T-cell (primary cell): Measurements from ENCODE around the gene STK39. TPM values are rescaled to one million over a fixed set of nuclear protein-coding genes. Genes with fewer than 3 reads are reported as not detected.

ENCODE experiments used
- ATAC-seq, 4 experiments: fragments of 200-7000 bp in 3 of 4; fragments of 150-1000 bp in 1 of 4; cut with Tn5 transposase; replicated peaks in 1 of 4; 1 replicate in 3 of 4; 2 replicates in 1 of 4; pipeline ENCODE4 v1.10.0; 2021; ENCODE audit warnings: moderate library complexity in 3 of 4, mild to moderate bottlenecking in 2 of 4, moderate number of reproducible peaks in 1 of 4
- CTCF ChIA-PET, 2 donors: fragments of 300-600 bp; sonication (Branson Sonifier 250); formaldehyde crosslinking; loops; one replicate each; lab custom pipeline; 2022; ENCODE audit warnings: antibody characterized with exemption in 2 of 2; lab: Charles Lee
- POLR2A ChIA-PET, 2 donors: fragments of 300-600 bp; sonication (Branson Sonifier 250); formaldehyde crosslinking; loops; one replicate each; lab custom pipeline; 2022; ENCODE audit warnings: antibody characterized with exemption in 2 of 2; lab: Charles Lee
- DNase-seq, 35 experiments: peaks; one replicate each; pipeline versions ENCODE4 v3.0.0 to v3.0.0-alpha.2; 2013 to 2023
- H3K27ac ChIP-seq: one replicate; pipeline ENCODE4 v1.5.1; 2013; ENCODE audit warnings: low read length
- H3K27me3 ChIP-seq, 2 experiments: replicated peaks in 1 of 2; 1 replicate in 1 of 2; 2 replicates in 1 of 2; pipeline versions ENCODE4 v1.6.1 to v1.7.0; 2013; ENCODE audit warnings: low read length in 1 of 2, mixed read lengths in 1 of 2; ENCODE audit not compliant: control insufficient read depth in 2 of 2, insufficient read depth in 2 of 2; ENCODE audit errors: extremely low read depth in 1 of 2
- H3K36me3 ChIP-seq, 2 donors: 1 replicate in 1 of 2; 2 replicates in 1 of 2; pipeline versions ENCODE4 v1.6.1 to v1.7.0; 2013; ENCODE audit warnings: low read length in 1 of 2; ENCODE audit not compliant: control insufficient read depth in 2 of 2, insufficient read depth in 1 of 2; ENCODE audit errors: extremely low read depth in 1 of 2
- H3K4me1 ChIP-seq, 2 experiments: 1 replicate in 1 of 2; 2 replicates in 1 of 2; pipeline versions ENCODE4 v1.6.1 to v1.7.0; 2013; ENCODE audit warnings: low read length in 2 of 2, mixed read lengths in 1 of 2; ENCODE audit not compliant: insufficient read depth in 2 of 2, control insufficient read depth in 1 of 2; ENCODE audit errors: extremely low read depth in 1 of 2
- H3K4me3 ChIP-seq, 2 donors: 1 replicate in 1 of 2; 2 replicates in 1 of 2; pipeline versions ENCODE4 v1.5.1 to v1.7.0; 2013; ENCODE audit warnings: mild to moderate bottlenecking in 2 of 2, low read length in 1 of 2, moderate library complexity in 1 of 2; ENCODE audit not compliant: control insufficient read depth in 1 of 2; ENCODE audit errors: extremely low read depth in 1 of 2
- H3K9me3 ChIP-seq: 2 replicates; pipeline ENCODE4 v1.7.0; 2013
- H3K27ac Mint-ChIP-seq, 2 donors: one replicate each; pipeline ENCODE4 v1.8.0; 2020 to 2021; ENCODE audit warnings: mild to moderate bottlenecking in 2 of 2, mixed read lengths in 2 of 2
- H3K27me3 Mint-ChIP-seq, 2 donors: one replicate each; pipeline ENCODE4 v1.8.0; 2021 to 2022; ENCODE audit warnings: mixed read lengths in 2 of 2
- H3K36me3 Mint-ChIP-seq: one replicate; pipeline ENCODE4 v1.8.0; 2021; ENCODE audit warnings: mixed read lengths
- H3K4me1 Mint-ChIP-seq, 3 donors: one replicate each; pipeline ENCODE4 v1.8.0; 2020 to 2022; ENCODE audit warnings: mixed read lengths in 3 of 3, mild to moderate bottlenecking in 1 of 3
- H3K4me3 Mint-ChIP-seq, 3 donors: one replicate each; pipeline ENCODE4 v1.8.0; 2020 to 2022; ENCODE audit warnings: mild to moderate bottlenecking in 3 of 3, mixed read lengths in 3 of 3, moderate library complexity in 3 of 3
- H3K9me3 Mint-ChIP-seq, 3 donors: one replicate each; pipeline ENCODE4 v1.8.0; 2020 to 2022; ENCODE audit warnings: mixed read lengths in 3 of 3
- WGBS: methylation state at CpG from one replicate; pipeline ENCODE4 v1.1.5; 2013; ENCODE audit warnings: missing lambda C conversion rate; ENCODE audit not compliant: insufficient coverage; 5-methylcytosine and 5-hydroxymethylcytosine counted together
- total RNA-seq, 35 experiments: library from RNA in 6 of 35; stranded (reverse) in 6 of 35; fragments of 120-200 nt in 1 of 35; gene quantifications; one replicate each; pipeline versions ENCODE4 v1.2.1 to v1.2.4 and lab custom pipeline; 2013 to 2026

The STK39 gene
- total RNA-seq, 5 donors from 2014 or later (not counting 1 experiment from before 2014, with no cell fraction given), result 15.4 to 25.8 (median 21.0) TPM

DNA sequence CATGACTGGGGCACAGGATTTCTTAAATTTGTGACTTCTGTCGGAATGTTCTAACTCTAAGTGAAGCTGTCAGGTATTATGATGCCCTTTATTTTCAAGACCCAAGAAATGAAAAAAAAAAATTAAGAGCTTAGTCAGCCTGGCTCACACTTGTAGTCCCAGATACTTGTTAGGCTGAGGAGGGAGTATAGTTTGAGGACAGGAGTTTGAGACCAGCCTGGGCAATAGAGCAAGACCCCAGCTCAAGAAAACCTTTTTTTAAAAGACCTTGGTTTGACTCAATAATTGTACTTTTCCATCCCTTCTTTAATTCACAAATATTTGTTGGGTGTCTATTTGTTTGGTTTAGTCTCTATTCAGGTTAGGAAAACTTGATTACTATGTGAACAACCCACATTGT lies 310.0 kb downstream of the STK39 start:
- no peak for ATAC-seq
- H3K4me1 Mint-ChIP-seq, result no peaks in the 10 kb centered on the region
- no peak overlapping the region for H3K4me3 Mint-ChIP-seq

GRCh38 chr2:167935803-167936110 lies 311.6 kb downstream of the STK39 start:
- ATAC-seq (no peak), DNase-seq (no peak)
- H3K4me1 ChIP-seq, result no peaks in the 10 kb centered on the region
- Mint-ChIP-seq H3K4me3 (no peak overlapping the region), H3K27ac (no peak overlapping the region), H3K27me3 (peaks cover 10 to 30% of the 10 kb centered on the region in 2 donors), H3K9me3 (no peaks in the 10 kb centered on the region), H3K36me3 (no peaks in the 10 kb centered on the region), H3K4me1 (no peaks in the 10 kb centered on the region)
- H3K9me3 ChIP-seq, result no peaks in the 10 kb centered on the region
- H3K27me3 ChIP-seq, result no peaks in the 10 kb centered on the region
- POLR2A ChIA-PET, result no interaction called here
- H3K4me3 ChIP-seq, result no peak overlapping the region
- CTCF ChIA-PET, result no interaction called here
- H3K27ac ChIP-seq, result no peak overlapping the region
- 97% methylated on average over 3 of the region's 4 CpGs for WGBS
- no peaks in the 10 kb centered on the region for H3K36me3 ChIP-seq

More for the DNA sequence above, 310.0 kb downstream of the STK39 start:
- ChIA-PET POLR2A (no interaction called here), CTCF (no interaction called here)
- no CpG with 5 or more reads among the region's 1 CpG for WGBS
- no peak for DNase-seq
- no peaks in the 10 kb centered on the region for H3K4me1 ChIP-seq
- H3K4me3 ChIP-seq, result no peak overlapping the region
- H3K27me3 Mint-ChIP-seq, result peaks cover 10 to 36% of the 10 kb centered on the region in 2 donors
- H3K27ac ChIP-seq, result no peak overlapping the region
- H3K9me3 ChIP-seq, result no peaks in the 10 kb centered on the region
- no peaks in the 10 kb centered on the region for H3K9me3 Mint-ChIP-seq
- no peak overlapping the region for H3K27ac Mint-ChIP-seq
- no peaks in the 10 kb centered on the region for H3K27me3 ChIP-seq
- no peaks in the 10 kb centered on the region for H3K36me3 Mint-ChIP-seq
- H3K36me3 ChIP-seq, result no peaks in the 10 kb centered on the region

GRCh38 chr2:167933097-167933814 lies 314.1 kb downstream of the STK39 start:
- DNase-seq (no peak), ATAC-seq (no peak)
- H3K4me1 ChIP-seq, result no peaks in the 10 kb centered on the region
- H3K9me3 ChIP-seq, result no peaks in the 10 kb centered on the region
- Mint-ChIP-seq H3K9me3 (no peaks in the 10 kb centered on the region), H3K27ac (no peak overlapping the region), H3K27me3 (peaks cover 5 to 11% of the 10 kb centered on the region in 2 donors), H3K4me1 (no peaks in the 10 kb centered on the region), H3K4me3 (no peak overlapping the region), H3K36me3 (no peaks in the 10 kb centered on the region)
- H3K36me3 ChIP-seq, result no peaks in the 10 kb centered on the region
- no peak overlapping the region for H3K27ac ChIP-seq
- H3K4me3 ChIP-seq, result no peak overlapping the region
- ChIA-PET CTCF (interaction anchor here in 1 of 2 donors (1.0 kb wide), 1 partner anchor 10 kb away, joined by 4 read pairs; no protein-coding TSS in a partner anchor), POLR2A (no interaction called here)
- no peaks in the 10 kb centered on the region for H3K27me3 ChIP-seq
- WGBS, result 90% methylated on average over 2 of the region's 4 CpGs

DNA sequence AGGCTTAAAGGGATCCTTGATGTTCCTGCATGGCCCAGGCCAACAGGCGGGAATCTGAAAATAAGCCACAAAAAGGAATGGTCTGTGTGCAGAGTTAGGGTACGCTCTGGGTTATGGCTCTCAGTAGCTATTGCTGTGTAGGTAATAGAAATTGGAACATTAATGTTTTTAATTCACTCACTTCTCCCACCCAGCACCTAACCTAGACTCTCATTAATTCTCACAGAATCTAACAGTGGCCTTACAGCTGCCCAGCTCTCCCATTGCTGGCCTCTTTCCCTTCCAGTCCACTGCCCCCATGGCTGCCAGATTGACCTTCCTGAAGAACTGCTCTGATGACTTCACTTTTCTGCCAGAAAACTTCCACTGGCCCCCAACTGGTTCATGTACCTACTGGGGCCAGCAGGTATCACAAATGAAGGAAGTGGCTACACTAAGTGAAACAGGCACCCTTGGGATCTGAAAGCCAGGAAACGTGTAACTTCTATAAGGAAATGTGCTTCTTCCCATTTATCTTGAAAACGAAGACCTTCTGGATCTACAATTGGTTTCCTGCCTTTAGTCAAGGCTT lies 315.2 kb downstream of the STK39 start:
- no peak overlapping the region for H3K4me3 Mint-ChIP-seq
- ChIA-PET CTCF (interaction anchor here in 1 of 2 donors (0.5 kb wide), 1 partner anchor 1008 kb away, joined by 3 read pairs; no protein-coding TSS in a partner anchor), POLR2A (no interaction called here)
- no peaks in the 10 kb centered on the region for H3K36me3 ChIP-seq
- no peaks in the 10 kb centered on the region for H3K9me3 ChIP-seq
- H3K4me1 ChIP-seq, result no peaks in the 10 kb centered on the region
- no peaks in the 10 kb centered on the region for H3K36me3 Mint-ChIP-seq
- ATAC-seq (no peak), DNase-seq (no peak)
- H3K27me3 ChIP-seq, result no peaks in the 10 kb centered on the region
- H3K27ac ChIP-seq, result no peak overlapping the region
- no peaks in the 10 kb centered on the region for H3K9me3 Mint-ChIP-seq
- H3K27ac Mint-ChIP-seq, result no peak overlapping the region
- H3K27me3 Mint-ChIP-seq, result peaks cover 8 to 9% of the 10 kb centered on the region in 2 donors
- 75% methylated on average over 2 of the region's 4 CpGs for WGBS
- H3K4me3 ChIP-seq, result no peak overlapping the region
- H3K4me1 Mint-ChIP-seq, result no peaks in the 10 kb centered on the region

DNA sequence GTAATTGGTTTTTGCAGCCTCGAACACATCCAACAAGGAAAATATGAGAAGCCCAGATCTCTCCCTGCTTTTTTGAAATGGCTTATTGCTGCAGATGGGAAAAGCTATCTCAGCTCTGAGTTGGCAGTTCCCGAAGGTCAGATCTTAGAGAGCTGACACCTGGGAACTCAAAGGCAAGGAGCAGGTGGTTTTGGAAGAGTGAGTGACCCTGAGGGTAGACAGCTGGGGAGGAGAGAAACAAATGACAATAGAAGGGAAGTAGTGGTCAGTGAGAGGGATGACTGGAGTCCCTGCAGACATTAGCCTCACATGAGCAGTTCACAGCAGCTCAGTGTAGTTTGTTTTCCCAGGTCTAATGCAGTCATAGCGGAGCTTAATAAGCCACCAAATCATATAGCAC lies 317.9 kb downstream of the STK39 start:
- Histone ChIP-seq H3K36me3 (no peaks in the 10 kb centered on the region), H3K9me3 (no peaks in the 10 kb centered on the region), H3K4me3 (no peak overlapping the region), H3K27me3 (no peaks in the 10 kb centered on the region), H3K4me1 (no peaks in the 10 kb centered on the region), H3K27ac (no peak overlapping the region)
- WGBS, result 69% methylated on average over 2 of the region's 3 CpGs
- DNase-seq (no peak), ATAC-seq (no peak)
- Mint-ChIP-seq H3K9me3 (no peaks in the 10 kb centered on the region), H3K4me1 (no peaks in the 10 kb centered on the region), H3K4me3 (no peak overlapping the region), H3K27ac (no peak overlapping the region), H3K36me3 (no peaks in the 10 kb centered on the region), H3K27me3 (peaks cover 5 to 9% of the 10 kb centered on the region in 2 donors)
- CTCF ChIA-PET, result no interaction called here
- POLR2A ChIA-PET, result no interaction called here

DNA sequence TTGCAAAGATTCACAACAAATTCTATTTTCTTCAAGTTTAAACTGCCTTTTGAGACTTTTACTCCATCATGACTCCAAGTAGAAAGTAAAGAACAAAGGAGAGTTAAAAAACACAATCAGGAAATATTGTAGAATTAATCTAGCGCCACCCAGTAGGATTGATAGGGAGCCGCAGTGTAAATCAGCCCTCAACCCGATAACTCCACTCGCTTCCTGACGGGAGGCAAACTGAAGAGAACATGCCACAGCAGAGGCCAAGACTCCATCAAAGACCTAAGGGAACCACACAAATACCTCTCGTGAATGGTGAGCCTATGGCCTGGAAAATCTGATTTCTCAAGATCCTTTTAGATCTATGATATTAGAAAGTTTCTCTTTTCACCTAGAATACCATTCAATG lies 319.0 kb downstream of the STK39 start:
- no peaks in the 10 kb centered on the region for H3K9me3 Mint-ChIP-seq
- H3K4me3 ChIP-seq, result no peak overlapping the region
- ATAC-seq (no peak), DNase-seq (no peak)
- no peak overlapping the region for H3K27ac ChIP-seq
- no CpG with 5 or more reads among the region's 6 CpGs for WGBS
- no peaks in the 10 kb centered on the region for H3K9me3 ChIP-seq
- H3K36me3 ChIP-seq, result no peaks in the 10 kb centered on the region
- no peaks in the 10 kb centered on the region for H3K4me1 ChIP-seq
- H3K27ac Mint-ChIP-seq, result no peak overlapping the region
- H3K27me3 Mint-ChIP-seq, result peaks cover 5 to 7% of the 10 kb centered on the region in 2 donors
- H3K27me3 ChIP-seq, result no peaks in the 10 kb centered on the region
- no peaks in the 10 kb centered on the region for H3K36me3 Mint-ChIP-seq
- no peaks in the 10 kb centered on the region for H3K4me1 Mint-ChIP-seq
- H3K4me3 Mint-ChIP-seq, result no peak overlapping the region
- ChIA-PET POLR2A (no interaction called here), CTCF (interaction anchor here in 1 of 2 donors (0.6 kb wide), 1 partner anchor 215 kb away, joined by 3 read pairs; no protein-coding TSS in a partner anchor)
